GM19372 (cell line): ENCODE data around the gene LAPTM4A.

ENCODE experiments used
- ATAC-seq: cut with Tn5 transposase; IDR thresholded peaks from one replicate; pipeline ENCODE4 v1.9.1; 2021; ENCODE audit warnings: mild to moderate bottlenecking, low read depth, moderate library complexity; ENCODE audit not compliant: unreplicated experiment

LAPTM4A gene

GRCh38 chr2:20025065-20025786 is 26.2 kb downstream of the LAPTM4A start:
- no peak for ATAC-seq

- ATAC-seq = no peak
Observed at GRCh38 chr2:20023688-20024087, 27.7 kb downstream of the LAPTM4A start.

GRCh38 chr2:20021405-20022009 is 29.9 kb downstream of the LAPTM4A start:
- ATAC-seq = no peak

DNA sequence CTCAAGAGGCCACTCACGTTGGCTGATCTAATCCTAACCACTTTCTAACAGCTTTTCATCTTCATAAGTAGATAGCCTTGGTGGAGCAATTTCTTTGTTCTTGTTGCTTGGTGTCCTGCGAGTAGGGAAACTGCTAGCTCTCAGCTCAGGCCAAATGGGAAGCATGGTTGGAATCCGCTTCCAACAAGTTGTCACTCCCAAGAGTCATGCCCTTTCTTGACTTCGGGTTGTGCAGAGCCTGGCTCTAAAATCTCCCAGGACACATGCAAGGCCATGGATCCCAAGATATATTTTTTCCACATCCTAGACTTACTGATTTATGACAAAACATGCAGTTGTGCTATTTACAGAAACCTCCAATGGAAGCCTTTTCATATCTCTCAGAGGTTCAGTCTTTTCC is 31.7 kb downstream of the LAPTM4A start:
- no peak for ATAC-seq

GRCh38 chr2:20018601-20019152 is 32.8 kb downstream of the LAPTM4A start:
- no peak for ATAC-seq

DNA sequence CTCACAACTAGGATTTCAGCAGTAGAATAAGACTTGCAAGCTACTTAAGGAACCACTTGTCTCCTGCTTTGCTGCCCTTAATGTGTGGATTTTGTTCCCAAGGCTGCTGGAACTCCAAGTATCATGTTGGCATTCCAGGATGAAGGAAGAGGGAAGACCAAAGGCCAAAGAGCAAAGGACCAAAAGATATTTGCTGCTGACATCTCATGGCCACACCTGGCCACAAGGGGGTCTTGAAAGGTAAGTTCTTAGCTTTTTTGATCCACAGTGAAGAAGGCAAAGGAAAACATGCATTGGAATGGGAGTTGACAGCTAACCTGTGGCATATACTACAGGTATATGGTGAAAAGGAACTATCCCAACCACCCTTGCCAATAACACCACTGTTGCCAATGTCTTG is 35.1 kb downstream of the LAPTM4A start:
- ATAC-seq = no peak

DNA sequence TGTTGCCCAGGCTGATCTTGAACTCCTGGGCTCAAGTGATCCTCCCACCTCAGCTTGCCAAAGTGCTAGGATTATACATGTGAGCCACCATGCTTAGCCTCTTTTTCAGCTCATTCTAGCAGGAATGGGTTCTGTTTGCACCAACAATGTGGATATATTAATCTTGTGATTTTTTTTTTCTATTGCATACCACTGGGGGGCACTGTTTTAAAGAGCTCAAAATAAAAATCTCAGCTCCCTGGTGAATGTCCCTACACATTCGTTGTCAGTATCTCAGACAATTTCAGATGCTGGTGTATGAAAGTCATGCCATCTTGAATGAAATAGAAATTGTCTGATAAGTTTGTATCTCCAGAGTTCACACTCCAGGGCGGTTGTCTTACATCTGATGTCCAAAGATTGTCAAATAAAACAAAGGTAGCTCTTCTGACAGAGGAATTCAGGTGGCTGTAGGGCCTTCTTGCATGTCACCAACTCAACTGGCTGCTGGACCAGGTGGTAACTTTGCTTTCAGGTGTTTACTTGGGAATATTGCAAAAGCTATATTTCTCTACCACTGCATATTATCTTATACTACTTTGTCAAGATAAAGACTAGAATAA is 35.8 kb downstream of the LAPTM4A start:
- no peak for ATAC-seq

DNA sequence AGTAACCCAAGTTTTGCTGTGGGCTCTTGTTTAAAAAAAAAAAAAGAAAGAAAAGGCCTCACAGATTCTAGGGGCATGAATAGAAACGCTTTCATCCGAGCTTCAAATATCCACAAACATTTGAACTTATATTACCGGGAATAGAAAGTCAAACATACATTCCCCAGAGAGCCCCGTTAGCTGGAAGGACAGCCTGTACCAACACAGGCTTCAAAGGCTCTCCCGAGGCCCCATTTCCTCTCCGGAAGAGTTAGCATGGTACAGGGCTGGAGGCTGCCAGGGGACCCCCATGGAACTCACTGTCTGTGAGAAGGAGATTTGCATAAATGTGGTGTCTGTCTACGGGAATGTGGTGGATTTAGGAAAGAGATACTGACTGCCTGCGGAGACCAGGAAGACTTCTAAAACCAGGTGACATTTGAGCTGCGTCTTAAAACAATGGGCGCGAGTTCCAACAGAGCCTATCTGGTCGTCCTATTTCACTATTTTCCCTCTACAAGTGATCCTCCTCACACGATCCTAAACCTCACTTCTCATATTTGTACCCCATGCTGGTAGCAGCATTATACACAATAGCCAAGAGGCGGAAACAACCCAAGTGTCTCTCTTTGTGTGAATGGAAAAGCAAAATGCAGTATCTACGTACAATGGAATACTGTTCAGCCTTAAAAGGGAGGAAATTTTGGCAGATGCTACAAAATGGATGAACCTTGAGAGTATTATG is 38.1 kb downstream of the LAPTM4A start:
- no peak for ATAC-seq

GRCh38 chr2:20012282-20013125 is 38.9 kb downstream of the LAPTM4A start, which contains the start of gene MATN3:
Gene MATN3, minus strand, starts transcription at chr2:20012668. Its CDS starts 37 bp downstream, at chr2:20012631.
- ATAC-seq = no peak

- ATAC-seq = no peak
Observed at GRCh38 chr2:20012032-20012281, 39.5 kb downstream of the LAPTM4A start.

GRCh38 chr2:20011276-20012031 is 40.0 kb downstream of the LAPTM4A start:
- no peak for ATAC-seq

DNA sequence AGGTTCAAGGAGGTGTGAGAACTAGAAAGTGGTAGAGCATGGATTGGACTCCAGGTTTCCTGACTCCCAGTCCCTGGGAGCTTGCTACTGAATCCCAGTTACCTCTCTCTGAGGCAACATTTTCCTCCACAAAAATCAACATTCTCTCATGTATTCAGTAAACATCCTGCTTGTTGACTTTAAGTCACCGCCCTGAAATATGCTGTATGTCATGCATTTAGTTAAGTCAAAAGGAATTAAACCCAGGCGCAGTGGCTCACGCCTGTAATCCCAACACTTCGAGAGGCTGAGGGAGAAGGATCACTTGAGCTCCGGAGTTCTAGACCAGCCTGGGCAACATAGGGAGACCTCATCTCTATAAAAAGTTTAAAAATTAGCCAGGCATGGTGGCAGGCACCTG is 42.7 kb downstream of the LAPTM4A start:
- ATAC-seq = no peak

- no peak for ATAC-seq
Observed at GRCh38 chr2:20005891-20006470, 45.4 kb downstream of the LAPTM4A start.

GRCh38 chr2:20005067-20005627 is 46.3 kb downstream of the LAPTM4A start:
- no peak for ATAC-seq

- ATAC-seq = no peak
Observed at GRCh38 chr2:20001361-20001863, 50.0 kb downstream of the LAPTM4A start.

DNA sequence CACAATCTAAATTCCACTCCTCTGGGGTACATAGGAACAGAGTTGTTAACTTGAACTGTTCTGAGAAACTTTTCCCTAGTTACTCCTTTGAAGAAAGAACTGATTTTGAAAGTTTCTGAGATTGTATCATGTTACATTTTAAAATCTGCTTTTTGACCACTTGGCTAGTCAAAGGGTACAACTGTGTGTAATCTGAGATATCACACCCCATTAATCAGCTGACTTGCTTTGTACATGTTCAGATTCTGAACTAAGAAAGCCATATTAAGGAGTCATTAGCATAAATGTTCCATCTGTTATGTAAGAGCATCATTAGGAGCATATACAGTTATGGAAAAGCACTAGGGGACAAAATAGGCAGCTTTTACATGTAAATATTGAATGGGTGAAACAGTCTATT is 57.7 kb downstream of the LAPTM4A start:
- no peak for ATAC-seq

DNA sequence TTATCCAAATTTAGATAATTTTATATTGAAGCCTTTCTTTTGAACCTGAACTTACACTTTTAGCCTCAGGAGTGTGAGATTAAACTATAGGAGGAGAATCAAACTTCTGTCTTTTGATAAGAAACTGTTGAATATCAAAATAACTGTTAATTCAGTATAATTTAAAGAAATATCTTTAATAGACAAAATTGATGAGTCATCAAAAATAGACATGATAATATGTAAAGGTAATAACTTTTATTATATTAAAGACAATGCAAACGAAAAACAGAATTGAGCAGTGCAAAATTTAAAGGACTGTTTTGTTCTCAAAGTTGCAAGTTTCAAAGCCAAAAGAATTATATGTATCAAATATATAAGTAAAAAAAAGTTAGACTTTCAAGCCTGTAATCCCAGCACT is 59.5 kb downstream of the LAPTM4A start:
- ATAC-seq = no peak

- no peak for ATAC-seq
Observed at GRCh38 chr2:19990416-19990728, 61.1 kb downstream of the LAPTM4A start.
